OCI-LY3 (cell line): ENCODE measurements around the gene LHX5.

Experiments used
- H2AFZ ChIP-seq: fragments of 200-600, 300-600 bp; shearing (Covaris generic); 2 replicates; pipeline ENCODE4 v1.6.0; 2014; ENCODE audit warnings: antibody characterized with exemption, low read depth, low read length
- H3K27ac ChIP-seq: fragments of 200-600, 300-600 bp; sonication (generic); 2 replicates; pipeline ENCODE4 v1.5.1; 2014; ENCODE audit warnings: mild to moderate bottlenecking, low read length, moderate library complexity, mixed read lengths
- H3K27me3 ChIP-seq: fragments of 200-600, 300-600 bp; sonication (generic); 2 replicates; pipeline ENCODE4 v1.6.1; 2014; ENCODE audit warnings: low read depth, low read length, mixed read lengths
- H3K36me3 ChIP-seq: fragments of 200-600, 300-600 bp; sonication (generic); replicated peaks from 2 replicates; pipeline ENCODE3; 2014; ENCODE audit warnings: low read depth, low read length, mixed read lengths
- H3K4me1 ChIP-seq: fragments of 300-600, 200-600 bp; sonication (generic); 2 replicates; pipeline ENCODE4 v1.6.1; 2014; ENCODE audit warnings: low read length, mixed read lengths
- H3K4me2 ChIP-seq: fragments of 200-600, 300-600 bp; sonication (generic); 2 replicates; pipeline ENCODE4 v1.6.1; 2014; ENCODE audit warnings: low read length, mixed read lengths
- H3K4me3 ChIP-seq: fragments of 300-600, 200-600 bp; sonication (generic); 2 replicates; pipeline ENCODE4 v1.5.1; 2014; ENCODE audit warnings: antibody characterized with exemption, mild to moderate bottlenecking, low read length, moderate library complexity
- H3K79me2 ChIP-seq: fragments of 300-600, 200-600 bp; shearing (Covaris generic); 2 replicates; pipeline ENCODE4 v1.6.1; 2014; ENCODE audit warnings: mild to moderate bottlenecking, low read length, mixed read lengths
- H3K9ac ChIP-seq: fragments of 300-600, 200-600 bp; shearing (Covaris generic); 2 replicates; pipeline ENCODE4 v1.6.0; 2014; ENCODE audit warnings: mild to moderate bottlenecking, low read length, moderate library complexity
- H3K9me3 ChIP-seq: fragments of 200-600, 300-600 bp; shearing (Covaris generic); 2 replicates; pipeline ENCODE4 v1.6.1; 2014; ENCODE audit warnings: low read length, mixed read lengths; ENCODE audit not compliant: insufficient read depth
- H4K20me1 ChIP-seq: fragments of 200-600, 300-600 bp; sonication (generic); 2 replicates; pipeline ENCODE4 v1.6.1; 2016; ENCODE audit warnings: low read length, mixed read lengths; ENCODE audit not compliant: insufficient read depth
- CTCF ChIP-seq: fragments of 200-600, 300-600 bp; sonication (generic); IDR thresholded peaks from 2 replicates; pipeline ENCODE4 v1.5.1; 2014; ENCODE audit warnings: antibody characterized with exemption, low read length, low read depth
- EZH2phosphoT487 ChIP-seq: fragments of 200-600 bp; shearing (Covaris generic); IDR thresholded peaks from 2 replicates; pipeline ENCODE4 v1.6.1; 2018; ENCODE audit warnings: antibody characterized with exemption, mixed run types, low read depth

LHX5 gene

DNA sequence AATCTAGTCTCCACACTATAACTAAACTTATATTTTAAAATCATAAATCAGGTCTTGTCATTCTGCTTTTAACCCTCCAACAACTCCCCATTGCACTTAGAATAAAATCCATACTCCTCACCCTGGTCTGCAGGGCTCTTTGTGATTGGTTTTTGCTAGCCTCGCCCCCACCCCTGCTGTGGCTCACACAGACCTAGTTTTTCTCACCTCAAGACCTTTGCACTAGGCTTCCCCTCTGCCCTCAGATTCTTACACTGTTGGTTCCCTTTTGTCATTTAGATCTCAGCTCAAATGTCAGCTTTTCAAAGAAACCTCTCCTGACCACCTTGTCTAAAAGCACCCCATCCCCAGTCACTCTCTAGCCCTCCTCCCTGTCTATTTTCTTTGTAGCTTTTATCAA lies 10.7 kb upstream of the LHX5 start:
- no peaks in the 10 kb centered on the region for H4K20me1 ChIP-seq
- no peak overlapping the region for H3K27ac ChIP-seq
- no peaks in the 10 kb centered on the region for H3K4me1 ChIP-seq
- no peak for TF ChIP-seq EZH2phosphoT487
- TF ChIP-seq CTCF: no peak
- H3K36me3 ChIP-seq: no peaks in the 10 kb centered on the region
- H3K9ac ChIP-seq: no peak overlapping the region
- no peaks in the 10 kb centered on the region for H3K79me2 ChIP-seq
- H3K4me3 ChIP-seq: no peak overlapping the region
- no peak overlapping the region for H2AFZ ChIP-seq
- no peak overlapping the region for H3K4me2 ChIP-seq
- H3K9me3 ChIP-seq: no peaks in the 10 kb centered on the region
- H3K27me3 ChIP-seq: peaks cover 52% of the 10 kb centered on the region

- H3K9me3 ChIP-seq: no peaks in the 10 kb centered on the region
- H3K27ac ChIP-seq: no peak overlapping the region
- no peaks in the 10 kb centered on the region for H4K20me1 ChIP-seq
- H3K79me2 ChIP-seq: no peaks in the 10 kb centered on the region
- H3K27me3 ChIP-seq: peaks cover 35% of the 10 kb centered on the region
- H3K4me1 ChIP-seq: no peaks in the 10 kb centered on the region
- H3K4me3 ChIP-seq: no peak overlapping the region
- no peak overlapping the region for H3K9ac ChIP-seq
- H3K36me3 ChIP-seq: no peaks in the 10 kb centered on the region
- no peak for TF ChIP-seq EZH2phosphoT487
- no peak for TF ChIP-seq CTCF
- no peak overlapping the region for H2AFZ ChIP-seq
- no peak overlapping the region for H3K4me2 ChIP-seq
These were observed 8.8 kb upstream of the LHX5 start for GRCh38 chr12:113480336-113480971.

DNA sequence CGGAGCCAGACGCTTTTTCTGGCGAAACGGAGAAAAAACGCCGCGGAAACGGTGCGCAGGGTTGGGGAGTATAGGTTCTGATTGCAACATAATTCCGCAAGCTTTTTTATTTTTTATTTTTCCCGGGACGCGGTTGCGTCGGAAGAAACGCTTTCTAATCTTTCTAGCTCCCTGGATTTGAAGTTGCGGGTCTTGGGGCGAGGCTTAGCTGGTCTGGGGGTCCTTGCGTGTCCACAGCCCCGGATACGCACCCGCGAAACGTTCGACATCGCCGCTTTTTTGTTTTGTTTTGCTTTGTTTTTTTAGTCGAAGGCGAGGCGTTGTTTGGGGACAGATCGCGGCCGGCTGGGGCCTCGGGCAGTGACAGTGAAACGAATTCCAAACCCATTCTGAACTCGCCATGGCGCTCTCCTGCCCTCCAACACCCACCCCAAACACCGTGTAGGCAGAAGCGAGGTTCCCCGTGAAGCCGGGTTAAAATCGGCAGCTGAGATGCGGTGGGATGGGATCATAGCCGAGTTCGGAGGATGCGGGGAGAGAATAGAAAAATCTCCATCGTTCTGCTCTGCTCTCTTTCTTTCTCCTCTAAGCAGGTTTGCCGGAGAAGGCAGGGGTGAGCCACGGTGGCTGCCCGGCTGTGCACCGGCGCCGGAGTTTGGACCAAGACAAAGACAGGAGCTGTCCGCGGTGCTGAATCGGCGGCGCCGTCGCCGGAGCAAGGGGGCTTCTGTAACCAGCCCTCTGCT lies 8.1 kb upstream of the LHX5 start:
- Histone ChIP-seq H3K4me1 (no peaks in the 10 kb centered on the region), H3K79me2 (no peaks in the 10 kb centered on the region), H3K27ac (no peak overlapping the region), H3K4me3 (no peak overlapping the region), H3K27me3 (peaks cover 29% of the 10 kb centered on the region), H3K9ac (no peak overlapping the region), H4K20me1 (no peaks in the 10 kb centered on the region), H2AFZ (no peak overlapping the region), H3K9me3 (no peaks in the 10 kb centered on the region), H3K36me3 (no peaks in the 10 kb centered on the region), H3K4me2 (no peak overlapping the region)
- TF ChIP-seq CTCF (no peak), EZH2phosphoT487 (no peak)

DNA sequence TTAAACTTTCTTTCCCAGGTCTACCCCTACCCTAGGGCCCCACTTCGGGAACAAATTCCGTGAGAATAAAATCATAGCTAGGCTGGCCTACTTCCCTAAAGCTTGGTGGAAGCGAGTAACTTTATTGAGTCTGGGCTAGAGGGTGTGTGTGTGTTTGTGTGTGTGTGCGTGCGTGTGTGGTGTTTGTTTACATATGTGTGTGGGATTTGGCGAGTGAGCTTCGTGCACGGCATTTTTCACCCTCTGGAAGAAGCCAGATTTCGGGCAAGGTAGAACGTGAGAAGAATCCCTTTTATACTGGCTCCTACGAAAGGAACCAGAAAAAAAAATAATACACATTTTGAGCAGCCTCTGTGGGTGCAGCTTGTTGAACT lies 7.5 kb upstream of the LHX5 start:
- Histone ChIP-seq H3K27me3 (peaks cover 23% of the 10 kb centered on the region), H2AFZ (no peak overlapping the region), H3K9ac (no peak overlapping the region), H3K79me2 (no peaks in the 10 kb centered on the region), H3K4me2 (no peak overlapping the region), H3K9me3 (no peaks in the 10 kb centered on the region), H3K4me3 (no peak overlapping the region), H3K4me1 (no peaks in the 10 kb centered on the region), H4K20me1 (no peaks in the 10 kb centered on the region), H3K36me3 (no peaks in the 10 kb centered on the region), H3K27ac (no peak overlapping the region)
- no peak for TF ChIP-seq EZH2phosphoT487
- TF ChIP-seq CTCF: no peak
